Right atrium auricular region (tissue), 2 donors: Measurements from ENCODE around the gene VASN. TPM values are rescaled to one million over a fixed set of nuclear protein-coding genes. Genes with fewer than 3 reads are reported as not detected.

Experiments
- DNase-seq: peaks from one replicate; pipeline ENCODE4 v3.0.0-alpha.2; 2019; ENCODE audit warnings: low spot score
- H3K27ac ChIP-seq, 2 donors: fragments of 200-600 bp; sonication (generic); 1 replicate in 1 of 2; 2 replicates in 1 of 2; pipeline ENCODE4 v1.5.1; 2016 to 2019
- H3K27me3 ChIP-seq, 2 donors: fragments of 200-600 bp; sonication (generic); one replicate each; pipeline versions ENCODE4 v1.5.1 to v1.6.0; 2017 to 2019
- H3K36me3 ChIP-seq: fragments of 200-600 bp; sonication (generic); one replicate; pipeline ENCODE4 v1.5.1; 2016
- H3K4me1 ChIP-seq, 2 donors: fragments of 200-600 bp; sonication (generic); one replicate each; pipeline versions ENCODE4 v1.5.1 to v1.6.0; 2017 to 2019
- H3K4me3 ChIP-seq, 2 donors: fragments of 200-600 bp; sonication (generic); 1 replicate in 1 of 2; 2 replicates in 1 of 2; pipeline ENCODE4 v1.5.1; 2017 to 2019; ENCODE audit warnings: mild to moderate bottlenecking in 1 of 2, moderate library complexity in 1 of 2
- H3K9me3 ChIP-seq, 2 donors: fragments of 200-600 bp; sonication (generic); one replicate each; pipeline ENCODE4 v1.5.1; 2019
- CTCF ChIP-seq, 2 donors: fragments of 200-600 bp; sonication (generic); IDR thresholded peaks; one replicate each; pipeline ENCODE4 v1.5.1; 2019; ENCODE audit warnings: antibody characterized with exemption in 2 of 2
- total RNA-seq, 2 donors: library from RNA; depleted of rRNA; stranded (reverse); fragments of >200 nt; gene quantifications; one replicate each; pipeline ENCODE4 v1.1.0, GENCODE V29; 2016

VASN gene
- total RNA-seq, 2 donors from 2014 or later = 17.9 to 39.0 TPM

DNA sequence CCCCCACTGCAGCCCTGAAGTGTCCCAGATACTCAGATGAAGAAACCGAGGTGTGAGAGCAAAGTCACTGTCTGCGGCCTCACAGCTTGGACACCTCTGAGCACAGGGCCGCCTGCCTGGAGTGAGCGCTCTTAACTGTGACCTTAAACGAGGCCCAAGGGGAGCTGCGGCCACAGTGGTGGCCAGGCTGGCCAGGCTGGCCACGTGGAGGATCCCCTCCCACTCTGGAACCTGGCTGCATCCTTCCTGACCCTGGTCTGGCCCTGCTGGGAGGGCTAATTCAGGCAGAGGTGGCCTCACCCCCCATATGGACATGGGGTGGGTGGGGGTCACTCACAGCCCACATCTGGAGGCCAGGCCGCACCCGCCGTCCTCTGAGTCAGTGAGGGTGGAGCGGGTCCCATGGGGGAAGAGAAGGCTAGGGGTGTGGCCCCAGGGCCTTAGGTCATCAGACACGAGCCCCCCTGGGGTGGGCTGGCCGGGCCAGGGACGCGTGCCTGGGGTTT is 6.6 kb downstream of the VASN start:
- DNase-seq = peak; percentile 83
- Histone ChIP-seq H3K4me1 (peaks cover 0 to 68% of the 10 kb centered on the region in 2 donors), H3K27me3 (no peaks in the 10 kb centered on the region), H3K9me3 (no peaks in the 10 kb centered on the region), H3K27ac (peak overlapping the region; percentile 89 to 93), H3K36me3 (peaks cover 25% of the 10 kb centered on the region), H3K4me3 (no peak overlapping the region)
- no peak for TF ChIP-seq CTCF (IDR thresholded peaks at IDR 0.05)

DNA sequence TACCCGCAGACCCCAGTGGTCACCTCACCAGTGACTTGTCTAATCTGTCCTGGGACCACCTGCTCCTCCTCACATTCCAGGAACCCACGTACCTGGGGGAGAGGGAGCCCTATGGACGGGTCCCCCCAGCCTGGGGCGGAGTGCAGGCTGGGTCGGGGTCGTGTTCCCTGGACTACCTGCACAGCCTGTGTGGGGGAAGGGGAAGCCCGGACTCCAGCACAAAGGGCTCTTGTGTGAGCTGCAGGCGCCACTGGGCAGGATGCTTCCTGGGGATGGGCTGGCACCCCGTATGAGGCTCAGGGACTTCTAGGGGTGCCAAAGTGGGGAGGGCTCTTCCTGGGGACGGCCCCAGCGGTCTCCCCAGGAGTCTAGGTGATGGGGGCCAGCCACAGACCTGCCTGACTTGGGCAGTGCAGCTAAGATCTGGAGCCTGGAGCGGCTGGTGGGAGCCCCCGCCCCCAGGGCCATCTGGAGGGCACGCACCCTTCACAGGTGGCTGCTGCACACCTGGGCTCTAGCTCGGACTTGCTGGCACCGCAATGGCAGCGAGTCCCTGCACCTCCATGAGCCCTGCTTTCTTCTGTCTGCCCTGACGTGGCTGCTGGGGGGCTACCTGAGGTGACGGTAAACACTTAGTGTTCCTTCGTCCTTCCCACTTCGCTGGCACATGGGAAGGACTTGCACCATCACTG is 7.5 kb downstream of the VASN start:
- Histone ChIP-seq H3K36me3 (peaks cover 25% of the 10 kb centered on the region), H3K4me1 (peaks cover 0 to 65% of the 10 kb centered on the region in 2 donors), H3K9me3 (no peaks in the 10 kb centered on the region), H3K27me3 (no peaks in the 10 kb centered on the region), H3K4me3 (no peak overlapping the region), H3K27ac (peak overlapping the region; percentile 89 to 93)
- DNase-seq = no peak
- TF ChIP-seq CTCF (IDR thresholded peaks at IDR 0.05) = no peak

- no peak for DNase-seq
- H3K4me1 ChIP-seq = peaks cover 0 to 56% of the 10 kb centered on the region in 2 donors
- H3K27ac ChIP-seq = peak overlapping the region in 1 of 2 donors; percentile 0
Observed at GRCh38 chr16:4380119-4381063, 8.7 kb downstream of the VASN start.

DNA sequence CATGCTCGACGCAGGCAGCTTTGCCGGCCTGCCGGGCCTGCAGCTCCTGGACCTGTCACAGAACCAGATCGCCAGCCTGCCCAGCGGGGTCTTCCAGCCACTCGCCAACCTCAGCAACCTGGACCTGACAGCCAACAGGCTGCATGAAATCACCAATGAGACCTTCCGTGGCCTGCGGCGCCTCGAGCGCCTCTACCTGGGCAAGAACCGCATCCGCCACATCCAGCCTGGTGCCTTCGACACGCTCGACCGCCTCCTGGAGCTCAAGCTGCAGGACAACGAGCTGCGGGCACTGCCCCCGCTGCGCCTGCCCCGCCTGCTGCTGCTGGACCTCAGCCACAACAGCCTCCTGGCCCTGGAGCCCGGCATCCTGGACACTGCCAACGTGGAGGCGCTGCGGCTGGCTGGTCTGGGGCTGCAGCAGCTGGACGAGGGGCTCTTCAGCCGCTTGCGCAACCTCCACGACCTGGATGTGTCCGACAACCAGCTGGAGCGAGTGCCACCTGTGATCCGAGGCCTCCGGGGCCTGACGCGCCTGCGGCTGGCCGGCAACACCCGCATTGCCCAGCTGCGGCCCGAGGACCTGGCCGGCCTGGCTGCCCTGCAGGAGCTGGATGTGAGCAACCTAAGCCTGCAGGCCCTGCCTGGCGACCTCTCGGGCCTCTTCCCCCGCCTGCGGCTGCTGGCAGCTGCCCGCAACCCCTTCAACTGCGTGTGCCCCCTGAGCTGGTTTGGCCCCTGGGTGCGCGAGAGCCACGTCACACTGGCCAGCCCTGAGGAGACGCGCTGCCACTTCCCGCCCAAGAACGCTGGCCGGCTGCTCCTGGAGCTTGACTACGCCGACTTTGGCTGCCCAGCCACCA is 9.7 kb downstream of the VASN start:
- no peaks in the 10 kb centered on the region for H3K27me3 ChIP-seq
- peaks cover 0 to 54% of the 10 kb centered on the region in 2 donors for H3K4me1 ChIP-seq
- H3K36me3 ChIP-seq = peaks cover 25% of the 10 kb centered on the region
- no peak for TF ChIP-seq CTCF (IDR thresholded peaks at IDR 0.05)
- no peak overlapping the region for H3K4me3 ChIP-seq
- no peak overlapping the region for H3K27ac ChIP-seq
- DNase-seq = no peak
- no peaks in the 10 kb centered on the region for H3K9me3 ChIP-seq

More at GRCh38 chr16:4380119-4381063, 8.7 kb downstream of the VASN start:
- peaks cover 25% of the 10 kb centered on the region for H3K36me3 ChIP-seq
- no peaks in the 10 kb centered on the region for H3K27me3 ChIP-seq
- no peak for TF ChIP-seq CTCF (IDR thresholded peaks at IDR 0.05)
- no peaks in the 10 kb centered on the region for H3K9me3 ChIP-seq
- no peak overlapping the region for H3K4me3 ChIP-seq
